Suppressor macrophage treated with lipopolysaccharide for 1 hour (primary cell): ENCODE data around the gene TAS2R20.
"Not testable (repeated sequence)": the region's sequence is repeated elsewhere in the genome, so short reads cannot be mapped to it uniquely, and the experiment has no call there.

ENCODE experiments used
- DNase-seq, 3 donors: peaks; one replicate each; pipeline ENCODE4 v3.0.0-alpha.2; 2020 to 2022

The TAS2R20 gene, protein sequence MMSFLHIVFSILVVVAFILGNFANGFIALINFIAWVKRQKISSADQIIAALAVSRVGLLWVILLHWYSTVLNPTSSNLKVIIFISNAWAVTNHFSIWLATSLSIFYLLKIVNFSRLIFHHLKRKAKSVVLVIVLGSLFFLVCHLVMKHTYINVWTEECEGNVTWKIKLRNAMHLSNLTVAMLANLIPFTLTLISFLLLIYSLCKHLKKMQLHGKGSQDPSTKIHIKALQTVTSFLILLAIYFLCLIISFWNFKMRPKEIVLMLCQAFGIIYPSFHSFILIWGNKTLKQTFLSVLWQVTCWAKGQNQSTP

GRCh38 chr12:10998204-10998603, at the start of gene TAS2R20:
TAS2R20 (minus strand) TSS chr12:10998304; CDS start chr12:10997875, 429 bp downstream.
- no peak for DNase-seq

DNA sequence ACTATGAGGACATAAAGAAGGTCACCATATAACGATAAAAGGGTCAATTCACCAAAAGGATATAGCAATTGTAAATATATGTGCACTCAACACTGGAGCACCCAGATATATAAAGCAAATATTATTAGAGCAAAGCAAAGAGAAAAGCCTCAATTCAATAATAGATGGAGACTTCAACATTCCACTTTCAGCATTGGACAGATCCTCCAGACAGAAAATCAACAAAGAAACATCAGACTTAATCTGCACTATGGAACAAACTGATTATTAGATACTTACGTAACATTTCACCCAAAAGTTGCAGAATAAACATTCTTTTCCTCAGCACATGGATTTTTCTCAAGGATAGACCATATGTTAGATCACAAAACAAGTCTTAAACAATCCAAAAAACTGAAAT, 43.3 kb upstream of the TAS2R20 start:
- not testable (repeated sequence) for DNase-seq

- DNase-seq = no peak
Measured at GRCh38 chr12:11040162-11040561, 42.1 kb upstream of the TAS2R20 start.

- no peak for DNase-seq
Measured at GRCh38 chr12:11039171-11039570, 41.1 kb upstream of the TAS2R20 start.

DNA sequence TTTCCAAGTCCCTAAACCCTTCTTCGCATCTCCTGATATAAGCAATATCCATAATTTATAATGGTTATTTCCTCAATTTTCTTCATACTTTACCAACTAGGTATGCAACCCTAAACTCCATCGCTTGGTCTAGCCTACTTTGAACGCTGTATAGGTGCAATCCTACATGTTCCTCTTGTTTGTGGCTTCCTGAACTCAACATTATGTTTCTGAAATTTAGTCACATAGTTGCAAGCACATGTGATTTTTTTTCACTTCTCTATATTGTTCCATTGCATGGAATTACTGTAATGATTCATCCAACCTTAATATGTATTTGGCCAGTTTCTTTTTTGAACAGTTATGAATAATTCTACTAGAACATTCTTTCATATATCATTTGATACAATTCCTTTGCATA, 35.9 kb upstream of the TAS2R20 start:
- DNase-seq = not testable (repeated sequence)

GRCh38 chr12:11031307-11031706, 33.2 kb upstream of the TAS2R20 start, which contains the start of gene TAS2R31:
TAS2R31 (minus strand) TSS chr12:11031407; CDS start chr12:11031335, 72 bp downstream.
- DNase-seq = no peak

- DNase-seq = no peak
Measured at GRCh38 chr12:11026118-11026517, 28.0 kb upstream of the TAS2R20 start.

DNA sequence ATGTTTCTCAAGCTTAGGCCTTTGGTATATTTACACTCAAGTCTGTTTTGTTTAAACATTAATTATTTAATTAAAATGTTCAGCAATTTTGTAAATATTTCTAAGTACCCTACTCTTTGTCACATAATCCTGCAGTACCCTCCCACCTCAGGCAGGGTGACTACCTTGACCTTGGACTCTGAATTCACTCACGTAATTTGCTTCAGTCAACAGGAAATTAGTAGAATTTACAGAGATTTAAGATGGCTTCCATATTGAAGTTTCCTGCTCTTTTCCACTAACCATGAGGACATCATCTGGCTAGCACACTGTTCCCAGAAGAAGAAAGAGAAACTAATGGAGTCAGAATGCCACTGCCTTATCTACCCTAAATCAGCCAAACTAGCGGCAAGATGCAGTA, 25.3 kb upstream of the TAS2R20 start:
- DNase-seq = no peak

GRCh38 chr12:11022520-11022919, 24.4 kb upstream of the TAS2R20 start, which contains the start of gene TAS2R19:
TAS2R19 (minus strand) TSS chr12:11022620; CDS start chr12:11022571, 49 bp downstream.
- DNase-seq = no peak

DNA sequence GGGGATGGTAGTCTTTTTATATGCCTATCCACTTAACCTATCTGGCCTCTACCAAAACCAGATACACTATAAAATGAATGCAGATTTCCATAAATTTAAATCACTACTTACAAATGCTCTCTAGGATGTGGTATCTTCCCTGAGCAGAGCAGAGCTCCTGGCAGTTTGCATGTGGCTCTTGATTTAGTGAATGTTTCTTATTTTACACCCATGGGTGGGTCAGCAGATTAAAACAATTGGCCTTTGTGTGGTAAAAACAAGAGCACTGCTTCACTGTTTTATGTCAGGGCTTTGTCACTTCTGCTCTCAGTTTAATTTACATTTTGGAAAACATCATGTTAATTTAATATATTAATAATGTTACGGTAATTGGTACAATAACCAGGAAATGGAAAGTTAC, 18.8 kb upstream of the TAS2R20 start:
- DNase-seq = no peak

- DNase-seq = no peak
Measured at GRCh38 chr12:11015775-11016430, 17.8 kb upstream of the TAS2R20 start.

DNA sequence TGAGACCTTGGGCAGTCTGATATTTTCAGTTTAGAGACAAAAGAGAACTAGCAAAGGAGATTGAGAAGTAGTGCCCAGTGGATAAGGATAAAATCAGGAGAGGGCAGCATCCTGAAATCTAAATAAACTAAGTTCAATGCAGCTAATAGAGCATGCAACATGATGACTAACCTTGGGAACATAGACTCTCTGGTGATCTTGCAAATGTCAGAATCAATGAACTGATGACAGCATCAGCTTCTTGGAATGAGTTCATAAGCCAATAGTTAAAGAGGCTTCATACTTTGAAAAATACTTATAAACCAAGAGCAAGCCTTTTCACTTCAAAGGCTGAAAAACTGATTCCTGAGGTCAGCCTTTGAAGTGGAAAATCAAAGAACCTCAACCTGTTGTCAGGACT, 16.1 kb upstream of the TAS2R20 start:
- DNase-seq = no peak

GRCh38 chr12:11007608-11008007, 9.5 kb upstream of the TAS2R20 start:
- DNase-seq = no peak

DNA sequence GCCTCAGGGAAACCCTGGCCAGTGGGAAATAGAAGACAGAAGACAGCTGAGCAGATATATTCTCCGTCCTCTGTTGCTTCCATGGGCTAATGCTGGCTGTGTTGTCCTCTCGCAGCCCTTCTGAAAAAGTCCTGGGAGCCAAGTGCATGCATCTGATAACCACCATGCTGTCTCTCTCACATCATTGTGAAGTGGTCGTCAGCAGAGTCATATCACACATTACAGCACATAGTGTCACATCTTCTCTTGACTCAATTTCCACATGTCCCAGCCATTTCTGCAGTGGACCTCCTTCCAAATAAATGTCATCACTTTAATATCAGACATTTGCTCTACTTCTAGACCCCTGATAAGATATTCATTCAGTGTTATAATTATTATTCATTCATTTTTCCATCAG, 3.8 kb downstream of the TAS2R20 start:
- DNase-seq = no peak

- DNase-seq = no peak
Measured at GRCh38 chr12:10989107-10989506, 9.0 kb downstream of the TAS2R20 start.

GRCh38 chr12:10986812-10987211, 11.3 kb downstream of the TAS2R20 start, which contains the start of gene TAS2R50:
TAS2R50 (minus strand) TSS chr12:10986912; CDS start chr12:10986860, 52 bp downstream.
- no peak for DNase-seq

DNA sequence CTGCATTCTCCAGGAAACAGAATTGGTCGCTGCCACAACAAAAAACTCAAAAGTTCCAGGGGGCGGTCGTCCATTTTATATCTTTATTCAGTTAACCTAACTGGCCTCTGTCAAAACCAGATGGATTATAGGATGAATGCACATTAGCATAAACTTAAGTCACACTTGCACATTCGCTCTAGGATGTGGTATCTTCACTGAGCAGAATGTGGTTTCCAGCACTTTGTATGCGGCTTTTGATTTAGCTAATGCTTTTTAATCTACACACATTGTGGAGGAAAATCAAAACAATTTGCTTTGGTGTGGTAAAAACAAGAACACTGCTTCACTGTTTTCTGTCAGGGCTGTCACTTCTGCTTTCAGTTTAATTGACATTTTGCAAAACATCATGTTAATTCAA, 15.9 kb downstream of the TAS2R20 start:
- no peak for DNase-seq

- no peak for DNase-seq
Measured at GRCh38 chr12:10974965-10975364, 23.1 kb downstream of the TAS2R20 start.

GRCh38 chr12:10968765-10969456, 29.2 kb downstream of the TAS2R20 start:
- DNase-seq = no peak

DNA sequence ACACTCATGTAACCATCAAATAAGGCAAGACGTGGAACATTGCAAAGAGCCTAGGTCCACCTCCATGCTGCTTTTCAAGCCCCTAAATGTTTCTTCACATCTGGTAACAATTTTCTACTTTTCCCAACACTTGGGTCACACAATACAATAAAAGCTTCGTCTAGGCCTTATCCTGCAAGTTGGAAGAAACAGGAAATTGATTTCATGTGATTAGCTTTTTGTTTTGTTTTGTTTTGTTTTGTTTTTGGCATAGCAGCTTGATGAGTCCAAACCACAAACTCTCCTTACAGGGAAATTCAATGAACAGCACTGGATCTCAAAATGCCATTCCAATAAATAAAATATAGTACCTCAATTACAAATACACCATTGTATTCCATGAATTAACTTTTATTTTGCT, 30.7 kb downstream of the TAS2R20 start:
- no peak for DNase-seq

GRCh38 chr12:10966314-10966713, 31.8 kb downstream of the TAS2R20 start:
- no peak for DNase-seq

GRCh38 chr12:10965476-10965875, 32.6 kb downstream of the TAS2R20 start:
- no peak for DNase-seq

DNA sequence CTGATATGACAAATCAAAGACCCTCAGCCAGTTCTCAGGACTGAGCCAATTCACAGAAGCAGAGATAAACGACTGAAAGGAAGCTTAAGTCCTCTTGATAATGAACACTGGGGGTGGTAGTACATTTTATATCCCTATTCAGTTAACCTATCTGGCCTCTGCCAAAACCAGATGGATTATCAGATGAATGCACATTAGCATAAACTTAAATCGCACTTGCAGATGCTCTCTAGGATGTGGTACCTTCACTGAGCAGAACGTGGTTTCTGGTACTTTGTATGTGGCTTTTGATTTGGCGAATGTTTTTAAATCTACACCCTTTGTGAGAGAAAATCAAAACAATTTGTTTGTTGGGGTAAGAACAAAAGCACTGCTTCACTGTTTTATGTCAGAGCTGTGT, 37.9 kb downstream of the TAS2R20 start:
- no peak for DNase-seq

DNA sequence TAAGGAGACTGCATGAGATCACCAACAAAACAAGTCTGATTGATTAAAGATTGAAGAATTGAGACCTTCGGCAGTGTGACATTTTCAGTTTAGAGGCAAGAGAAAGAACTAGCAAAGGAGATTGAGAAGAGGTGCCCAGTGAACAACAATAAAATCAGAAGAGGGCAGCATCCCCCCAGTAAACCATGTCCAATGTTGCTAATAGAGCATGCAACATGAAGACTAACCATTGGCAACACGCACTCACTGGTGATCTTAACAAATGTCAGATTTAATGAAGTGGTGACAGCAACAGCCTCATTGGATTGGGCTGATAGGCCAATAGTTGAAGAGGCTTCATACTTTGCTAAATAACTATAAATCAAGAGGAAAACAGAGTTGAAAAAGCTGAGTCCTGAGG, 38.3 kb downstream of the TAS2R20 start:
- no peak for DNase-seq
